ENCODE data around the gene CMC2. TPM values are rescaled to one million over a fixed set of nuclear protein-coding genes. Genes with fewer than 3 reads are reported as not detected.

The CMC2 gene
- total RNA-seq, 1 donor from 2014 or later: 52.8 TPM

- no peak overlapping the region for H2AFZ ChIP-seq (ENCODE audit: low read depth, low read length)
- no peak overlapping the region for H3K4me3 Mint-ChIP-seq (ENCODE audit: unreplicated experiment)
- peaks cover 8% of the 10 kb centered on the region for H3K4me1 ChIP-seq (ENCODE audit: insufficient read depth, low read length)
- H3K36me3 ChIP-seq (ENCODE audit: insufficient read depth, low read length): no peaks in the 10 kb centered on the region
- H3K27ac Mint-ChIP-seq (ENCODE audit: unreplicated experiment): no peak overlapping the region
- peaks cover under 1% of the 10 kb centered on the region for H3K9me3 Mint-ChIP-seq (ENCODE audit: unreplicated experiment)
- H3K27ac ChIP-seq (ENCODE audit: low read depth, low read length): no peak overlapping the region
- H3K4me3 ChIP-seq (ENCODE audit: insufficient read depth, low read depth, low read length): no peak overlapping the region
- H3K4me2 ChIP-seq (ENCODE audit: low read length): no peak overlapping the region
- no peak for DNase-seq (ENCODE audit: low read depth)
- H3K27me3 Mint-ChIP-seq (ENCODE audit: low read depth, unreplicated experiment): no peaks in the 10 kb centered on the region
- H3K9ac ChIP-seq (ENCODE audit: low read length): no peak overlapping the region
- no peaks in the 10 kb centered on the region for H3K27me3 ChIP-seq (ENCODE audit: insufficient read depth, low read length)
- peaks cover 5% of the 10 kb centered on the region for H3K4me1 Mint-ChIP-seq (ENCODE audit: low read depth, unreplicated experiment)
- no peaks in the 10 kb centered on the region for H3K79me2 ChIP-seq (ENCODE audit: insufficient read depth, low read length)
- H4K20me1 ChIP-seq (ENCODE audit: insufficient read depth, low read length): no peaks in the 10 kb centered on the region
- TF ChIP-seq EZH2 (IDR thresholded peaks at IDR 0.05; ENCODE audit: insufficient read depth, low read length): no peak
- TF ChIP-seq CTCF (IDR thresholded peaks at IDR 0.05; ENCODE audit: insufficient read depth, low read depth, low read length): no peak
- no peak for FAIRE-seq
- no peaks in the 10 kb centered on the region for H3K9me3 ChIP-seq (ENCODE audit: insufficient read depth, low read depth, low read length)
- H3K36me3 Mint-ChIP-seq (ENCODE audit: low read depth, unreplicated experiment): no peaks in the 10 kb centered on the region
Measured at GRCh38 chr16:80966617-80967016, 40.1 kb downstream of the CMC2 start.

GRCh38 chr16:80964351-80964750 lies 42.3 kb downstream of the CMC2 start:
- no peak for TF ChIP-seq CTCF (IDR thresholded peaks at IDR 0.05; ENCODE audit: insufficient read depth, low read depth, low read length)
- TF ChIP-seq EZH2 (IDR thresholded peaks at IDR 0.05; ENCODE audit: insufficient read depth, low read length): no peak
- Histone ChIP-seq H3K4me1 (ENCODE audit: insufficient read depth, low read length) (peaks cover 8% of the 10 kb centered on the region), H3K27ac (ENCODE audit: low read depth, low read length) (no peak overlapping the region), H3K4me3 (ENCODE audit: insufficient read depth, low read depth, low read length) (no peak overlapping the region), H3K79me2 (ENCODE audit: insufficient read depth, low read length) (no peaks in the 10 kb centered on the region), H3K9me3 (ENCODE audit: insufficient read depth, low read depth, low read length) (no peaks in the 10 kb centered on the region), H3K27me3 (ENCODE audit: insufficient read depth, low read length) (no peaks in the 10 kb centered on the region), H3K4me2 (ENCODE audit: low read length) (no peak overlapping the region), H3K9ac (ENCODE audit: low read length) (no peak overlapping the region), H2AFZ (ENCODE audit: low read depth, low read length) (no peak overlapping the region), H3K36me3 (ENCODE audit: insufficient read depth, low read length) (no peaks in the 10 kb centered on the region), H4K20me1 (ENCODE audit: insufficient read depth, low read length) (no peaks in the 10 kb centered on the region)
- Mint-ChIP-seq H3K4me1 (ENCODE audit: low read depth, unreplicated experiment) (peaks cover 5% of the 10 kb centered on the region), H3K27ac (ENCODE audit: unreplicated experiment) (no peak overlapping the region), H3K9me3 (ENCODE audit: unreplicated experiment) (peaks cover 10% of the 10 kb centered on the region), H3K27me3 (ENCODE audit: low read depth, unreplicated experiment) (no peaks in the 10 kb centered on the region), H3K36me3 (ENCODE audit: low read depth, unreplicated experiment) (peaks cover 5% of the 10 kb centered on the region), H3K4me3 (ENCODE audit: unreplicated experiment) (no peak overlapping the region)
- FAIRE-seq: no peak
- DNase-seq (ENCODE audit: low read depth): no peak

- H3K4me2 ChIP-seq (ENCODE audit: low read length): no peak overlapping the region
- no peaks in the 10 kb centered on the region for H3K4me1 ChIP-seq (ENCODE audit: insufficient read depth, low read length)
- no peak overlapping the region for H3K27ac ChIP-seq (ENCODE audit: low read depth, low read length)
- H3K9me3 Mint-ChIP-seq (ENCODE audit: unreplicated experiment): peaks cover 18% of the 10 kb centered on the region
- DNase-seq (ENCODE audit: low read depth): no peak
- H3K36me3 Mint-ChIP-seq (ENCODE audit: low read depth, unreplicated experiment): peaks cover 9% of the 10 kb centered on the region
- no peaks in the 10 kb centered on the region for H3K79me2 ChIP-seq (ENCODE audit: insufficient read depth, low read length)
- FAIRE-seq: no peak
- H3K9ac ChIP-seq (ENCODE audit: low read length): no peak overlapping the region
- no peaks in the 10 kb centered on the region for H3K4me1 Mint-ChIP-seq (ENCODE audit: low read depth, unreplicated experiment)
- H3K4me3 Mint-ChIP-seq (ENCODE audit: unreplicated experiment): no peak overlapping the region
- no peak overlapping the region for H3K27ac Mint-ChIP-seq (ENCODE audit: unreplicated experiment)
- H2AFZ ChIP-seq (ENCODE audit: low read depth, low read length): no peak overlapping the region
- no peaks in the 10 kb centered on the region for H3K27me3 ChIP-seq (ENCODE audit: insufficient read depth, low read length)
- no peak overlapping the region for H3K4me3 ChIP-seq (ENCODE audit: insufficient read depth, low read depth, low read length)
- H3K27me3 Mint-ChIP-seq (ENCODE audit: low read depth, unreplicated experiment): no peaks in the 10 kb centered on the region
- TF ChIP-seq EZH2 (IDR thresholded peaks at IDR 0.05; ENCODE audit: insufficient read depth, low read length) (no peak), CTCF (IDR thresholded peaks at IDR 0.05; ENCODE audit: insufficient read depth, low read depth, low read length) (no peak)
- no peaks in the 10 kb centered on the region for H3K36me3 ChIP-seq (ENCODE audit: insufficient read depth, low read length)
- H4K20me1 ChIP-seq (ENCODE audit: insufficient read depth, low read length): no peaks in the 10 kb centered on the region
- H3K9me3 ChIP-seq (ENCODE audit: insufficient read depth, low read depth, low read length): peaks cover 6% of the 10 kb centered on the region
Measured at GRCh38 chr16:80962879-80963278, 43.8 kb downstream of the CMC2 start.
